Stimulated activated CD4-positive, alpha-beta T cell treated with anti-CD3 and anti-CD28 coated beads, Interleukin-4, amount 100 ng/mL, for 24 hours (primary cell): Measurements from ENCODE around the gene NEK8.
"Not testable (repeated sequence)": the region's sequence is repeated elsewhere in the genome, so short reads cannot be mapped to it uniquely, and the experiment has no call there.

ENCODE experiments used
- DNase-seq: peaks from one replicate; pipeline ENCODE4 v3.0.0-alpha.2; 2020

The NEK8 gene

GRCh38 chr17:28710861-28711722, 17.5 kb upstream of the NEK8 start:
- DNase-seq, result peak; percentile 88

GRCh38 chr17:28711723-28712031, 16.9 kb upstream of the NEK8 start, which contains the start of gene PROCA1:
TSS of gene PROCA1 (minus strand) at chr17:28711888. CDS start at chr17:28711660, 228 bp downstream.
- DNase-seq, result no peak

- peak; percentile 73 for DNase-seq
These were observed 16.4 kb upstream of the NEK8 start for GRCh38 chr17:28712032-28712704.

- no peak for DNase-seq
These were observed 15.7 kb upstream of the NEK8 start for GRCh38 chr17:28712705-28713415.

- no peak for DNase-seq
These were observed 14.3 kb upstream of the NEK8 start for GRCh38 chr17:28714281-28714680.

DNA sequence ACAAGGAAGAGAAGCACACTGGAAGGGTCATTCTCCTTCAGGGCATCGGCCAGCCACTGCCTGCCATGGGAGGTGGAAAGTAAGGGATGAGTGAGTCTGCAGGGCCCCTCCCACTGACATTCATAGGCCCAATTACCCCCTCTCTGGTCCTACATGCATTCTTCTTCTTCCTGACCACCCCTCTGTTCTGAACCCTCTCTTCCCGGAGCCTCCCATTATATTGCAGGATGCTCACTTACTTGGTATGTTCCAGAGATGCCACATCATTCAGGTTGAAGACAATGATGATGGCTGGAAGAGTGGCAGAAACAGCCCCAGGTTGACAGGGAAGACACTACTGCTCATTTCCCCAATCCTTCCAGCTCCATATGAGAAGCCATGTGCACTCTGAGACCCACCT, 13.4 kb upstream of the NEK8 start:
- DNase-seq, result no peak

- no peak for DNase-seq
These were observed 11.6 kb upstream of the NEK8 start for GRCh38 chr17:28716740-28717577.

DNA sequence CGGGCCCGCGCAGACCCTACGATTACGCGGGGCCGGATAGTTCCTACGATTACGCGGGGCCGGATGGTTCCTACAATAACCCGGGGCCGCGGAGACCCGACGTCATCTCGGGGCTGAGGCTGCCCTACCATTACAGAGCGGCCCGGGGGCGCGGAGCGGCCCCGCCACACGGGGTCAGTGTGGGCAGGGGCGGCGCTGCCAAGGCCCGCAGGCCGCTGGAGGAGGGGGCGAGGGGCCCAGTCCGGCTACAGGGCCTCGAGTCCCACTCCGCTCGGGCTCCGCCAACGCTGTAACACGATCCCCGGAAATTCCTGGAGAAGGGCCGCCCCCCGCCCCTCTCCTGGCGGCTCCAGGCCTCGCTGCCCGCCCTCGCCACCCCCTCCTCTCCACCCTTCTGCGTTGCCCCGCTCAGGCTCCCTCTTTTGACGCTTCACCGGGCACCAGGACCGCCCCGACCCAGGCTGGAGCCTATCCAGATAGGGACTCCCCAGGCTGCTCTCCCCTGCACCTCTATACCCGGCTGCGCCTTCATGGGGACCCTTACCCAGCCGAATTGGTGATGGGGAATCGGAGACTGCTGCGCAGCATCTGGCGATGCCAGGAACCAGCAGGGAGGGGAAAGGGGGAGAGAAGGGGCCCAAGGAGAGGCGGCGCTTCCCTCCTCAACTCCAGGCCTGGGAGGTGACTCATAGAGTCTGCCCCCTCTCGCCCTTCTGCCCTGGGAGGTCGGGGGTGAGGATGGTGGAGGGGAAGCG, 10.8 kb upstream of the NEK8 start, which contains the start of gene RAB34:
TSS of gene RAB34 (minus strand) at position 291 of the 755 bp plus-strand sequence. CDS start 602 bp downstream, outside the sequence.
- no peak for DNase-seq

DNA sequence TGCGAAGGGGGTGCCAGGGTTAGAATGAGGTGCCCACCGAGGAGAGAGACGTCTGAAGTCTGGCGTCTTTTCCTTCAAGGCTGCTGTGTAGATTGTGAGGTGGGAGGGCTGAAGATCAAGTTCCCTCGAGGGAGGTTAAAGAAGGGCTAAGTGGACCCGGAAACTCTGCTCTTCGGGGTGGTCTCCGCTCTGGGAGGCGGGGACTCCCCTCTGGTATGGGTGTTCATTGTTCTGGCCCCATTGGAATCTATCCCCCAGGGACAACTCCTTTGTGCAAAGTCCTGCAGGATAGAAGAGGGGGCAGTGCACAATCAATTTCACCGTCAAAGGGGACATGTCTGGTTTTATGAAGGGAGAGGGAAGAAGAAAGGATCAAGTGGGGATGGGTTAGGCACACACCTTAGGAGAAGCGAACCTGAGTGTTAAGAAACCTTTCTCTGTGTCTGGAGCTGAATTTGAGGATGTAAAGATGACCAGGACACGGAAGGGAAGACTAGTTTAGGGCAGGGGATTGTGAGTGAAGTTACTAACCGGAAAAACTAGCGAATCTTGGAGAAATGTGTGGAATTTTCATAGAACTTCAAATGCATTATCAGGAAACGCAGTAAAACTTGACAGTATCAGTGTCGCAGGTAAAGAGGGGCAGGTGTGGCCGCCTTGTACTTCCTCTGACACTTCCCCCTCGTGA, 10.1 kb upstream of the NEK8 start:
- DNase-seq, result no peak

DNA sequence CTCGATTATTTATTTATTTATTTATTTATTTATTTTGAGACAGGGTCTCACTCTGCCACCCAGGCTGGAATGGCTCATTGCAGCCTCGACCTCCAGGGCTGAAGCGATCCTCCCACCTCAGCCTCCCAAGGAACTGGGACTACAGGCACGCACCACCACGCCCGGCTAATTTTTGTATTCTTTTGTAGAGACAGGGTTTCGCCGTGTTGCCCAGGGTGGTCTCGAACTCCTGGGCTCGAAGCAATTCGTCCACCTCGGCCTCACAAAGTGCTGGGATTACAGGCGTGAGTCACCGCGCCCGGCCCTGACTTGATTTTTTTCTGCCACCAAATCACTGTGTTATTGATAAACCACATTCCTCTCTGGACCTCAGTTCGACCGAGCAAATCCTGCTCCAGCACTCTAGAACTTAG, 9.6 kb upstream of the NEK8 start:
- no peak for DNase-seq

- peak; percentile 62 for DNase-seq
These were observed 8.2 kb upstream of the NEK8 start for GRCh38 chr17:28720247-28720996.

GRCh38 chr17:28720997-28721329, 7.6 kb upstream of the NEK8 start:
- DNase-seq, result not testable (repeated sequence)

- no peak for DNase-seq
These were observed 6.0 kb upstream of the NEK8 start for GRCh38 chr17:28722417-28723158.

DNA sequence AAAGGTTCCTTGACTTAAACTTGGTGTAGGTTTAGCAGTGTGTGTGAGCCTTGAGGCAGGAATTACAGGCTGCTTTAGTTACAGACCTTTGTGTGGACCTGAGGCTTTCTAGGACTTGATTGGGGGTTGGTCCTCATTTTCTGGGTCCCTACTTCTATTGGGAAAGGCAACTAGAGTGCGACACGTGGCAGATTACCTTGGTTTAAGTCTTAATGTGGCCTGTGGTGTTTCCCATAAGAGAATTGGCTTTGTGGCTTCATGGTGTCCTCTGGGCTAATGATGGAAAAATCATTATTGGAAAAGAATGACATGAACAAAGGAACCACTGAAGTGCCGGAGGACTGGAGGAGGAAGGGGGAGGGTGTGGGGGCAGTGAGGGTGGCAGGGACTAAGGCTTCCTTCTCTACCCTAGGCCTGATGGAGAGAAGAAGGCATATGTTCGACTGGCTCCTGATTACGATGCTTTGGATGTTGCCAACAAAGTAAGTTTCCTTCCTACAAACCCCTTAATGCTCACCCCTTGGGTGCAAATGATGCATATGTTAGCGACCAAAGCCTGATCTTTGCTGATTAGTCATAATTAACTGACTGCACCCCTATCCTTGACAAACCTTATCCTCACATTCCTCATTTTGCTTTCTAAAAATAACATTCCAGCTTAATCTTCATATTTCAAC, 5.3 kb upstream of the NEK8 start:
- no peak for DNase-seq

DNA sequence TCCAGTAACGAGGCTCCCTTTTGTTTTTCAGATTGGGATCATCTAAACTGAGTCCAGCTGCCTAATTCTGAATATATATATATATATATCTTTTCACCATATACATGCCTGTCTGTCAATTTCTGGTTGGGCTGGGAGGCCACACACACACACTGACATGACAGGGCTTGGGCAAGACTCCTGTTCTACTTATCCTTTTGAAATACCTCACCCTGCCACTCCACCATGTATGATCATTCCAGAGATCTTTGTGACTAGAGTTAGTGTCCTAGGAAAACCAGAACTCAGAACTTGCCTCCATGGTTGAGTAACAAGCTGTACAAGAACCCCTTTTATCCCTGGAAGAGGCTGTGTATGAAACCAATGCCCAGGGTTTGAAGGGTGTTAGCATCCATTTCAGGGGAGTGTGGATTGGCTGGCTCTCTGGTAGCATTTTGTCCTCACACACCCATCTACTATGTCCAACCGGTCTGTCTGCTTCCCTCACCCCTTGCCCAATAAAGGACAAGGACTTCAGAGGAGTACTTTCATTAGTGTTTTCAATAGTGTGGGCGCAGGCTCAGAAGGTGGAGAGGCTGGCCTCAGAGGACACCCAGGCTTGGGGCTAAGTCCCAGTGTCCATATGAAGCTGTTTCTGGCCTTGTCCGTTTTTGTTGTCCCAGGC, 4.6 kb upstream of the NEK8 start:
- DNase-seq, result not testable (repeated sequence)

- no peak for DNase-seq
These were observed 4.0 kb upstream of the NEK8 start for GRCh38 chr17:28724500-28725165.

- DNase-seq, result peak; percentile 46
These were observed 3.4 kb upstream of the NEK8 start for GRCh38 chr17:28725166-28725659.
